GM12801 (cell line): ENCODE results near the gene RAX2.

Experiments used
- TF ChIP-seq, protein P1 (sequence below): IDR thresholded peaks from one replicate; pipeline ENCODE4 v1.5.1; 2011; ENCODE audit warnings: control low read depth; ENCODE audit not compliant: insufficient read length; ENCODE audit errors: extremely low read depth

The RAX2 gene

DNA sequence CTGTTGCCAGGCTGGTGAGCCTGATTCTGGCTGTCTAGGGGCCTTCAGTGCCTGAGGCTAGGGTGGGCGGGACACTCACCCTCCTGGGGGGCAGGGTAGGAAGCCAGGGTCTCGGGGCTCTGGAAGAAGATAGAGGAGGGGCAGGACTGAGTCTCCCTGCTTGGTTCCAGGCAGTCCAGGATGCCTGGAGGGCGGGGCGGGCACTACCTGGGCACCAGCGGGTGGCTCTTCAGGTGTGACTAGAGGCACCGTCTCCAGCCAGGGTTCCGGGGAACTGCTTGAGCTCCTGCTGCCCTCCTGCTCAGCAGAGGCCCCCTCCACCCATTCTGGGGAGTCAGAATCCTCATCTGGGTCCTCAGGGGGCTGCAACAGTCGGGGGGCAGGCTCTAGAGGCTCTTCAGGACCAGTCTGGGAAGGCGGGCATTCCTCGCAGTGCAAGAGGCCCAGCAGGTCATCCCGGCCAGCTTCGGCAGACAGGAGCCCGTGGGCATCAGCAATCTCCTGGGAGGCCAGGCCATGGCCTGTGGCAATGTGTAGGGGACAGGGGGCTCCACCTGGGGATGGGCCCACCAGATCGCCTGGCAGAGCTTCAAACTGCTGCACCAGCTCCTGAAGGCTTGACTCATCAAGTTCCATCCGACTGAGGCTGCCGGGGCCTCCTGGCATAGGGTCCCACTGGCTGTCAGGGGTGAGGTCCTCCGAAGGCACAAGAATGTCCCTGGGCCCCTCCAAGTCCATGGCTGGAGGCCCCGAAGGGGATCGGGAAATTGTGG lies 12.4 kb downstream of the RAX2 start:
- TF ChIP-seq, protein P1, sequence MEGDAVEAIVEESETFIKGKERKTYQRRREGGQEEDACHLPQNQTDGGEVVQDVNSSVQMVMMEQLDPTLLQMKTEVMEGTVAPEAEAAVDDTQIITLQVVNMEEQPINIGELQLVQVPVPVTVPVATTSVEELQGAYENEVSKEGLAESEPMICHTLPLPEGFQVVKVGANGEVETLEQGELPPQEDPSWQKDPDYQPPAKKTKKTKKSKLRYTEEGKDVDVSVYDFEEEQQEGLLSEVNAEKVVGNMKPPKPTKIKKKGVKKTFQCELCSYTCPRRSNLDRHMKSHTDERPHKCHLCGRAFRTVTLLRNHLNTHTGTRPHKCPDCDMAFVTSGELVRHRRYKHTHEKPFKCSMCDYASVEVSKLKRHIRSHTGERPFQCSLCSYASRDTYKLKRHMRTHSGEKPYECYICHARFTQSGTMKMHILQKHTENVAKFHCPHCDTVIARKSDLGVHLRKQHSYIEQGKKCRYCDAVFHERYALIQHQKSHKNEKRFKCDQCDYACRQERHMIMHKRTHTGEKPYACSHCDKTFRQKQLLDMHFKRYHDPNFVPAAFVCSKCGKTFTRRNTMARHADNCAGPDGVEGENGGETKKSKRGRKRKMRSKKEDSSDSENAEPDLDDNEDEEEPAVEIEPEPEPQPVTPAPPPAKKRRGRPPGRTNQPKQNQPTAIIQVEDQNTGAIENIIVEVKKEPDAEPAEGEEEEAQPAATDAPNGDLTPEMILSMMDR = no peak

DNA sequence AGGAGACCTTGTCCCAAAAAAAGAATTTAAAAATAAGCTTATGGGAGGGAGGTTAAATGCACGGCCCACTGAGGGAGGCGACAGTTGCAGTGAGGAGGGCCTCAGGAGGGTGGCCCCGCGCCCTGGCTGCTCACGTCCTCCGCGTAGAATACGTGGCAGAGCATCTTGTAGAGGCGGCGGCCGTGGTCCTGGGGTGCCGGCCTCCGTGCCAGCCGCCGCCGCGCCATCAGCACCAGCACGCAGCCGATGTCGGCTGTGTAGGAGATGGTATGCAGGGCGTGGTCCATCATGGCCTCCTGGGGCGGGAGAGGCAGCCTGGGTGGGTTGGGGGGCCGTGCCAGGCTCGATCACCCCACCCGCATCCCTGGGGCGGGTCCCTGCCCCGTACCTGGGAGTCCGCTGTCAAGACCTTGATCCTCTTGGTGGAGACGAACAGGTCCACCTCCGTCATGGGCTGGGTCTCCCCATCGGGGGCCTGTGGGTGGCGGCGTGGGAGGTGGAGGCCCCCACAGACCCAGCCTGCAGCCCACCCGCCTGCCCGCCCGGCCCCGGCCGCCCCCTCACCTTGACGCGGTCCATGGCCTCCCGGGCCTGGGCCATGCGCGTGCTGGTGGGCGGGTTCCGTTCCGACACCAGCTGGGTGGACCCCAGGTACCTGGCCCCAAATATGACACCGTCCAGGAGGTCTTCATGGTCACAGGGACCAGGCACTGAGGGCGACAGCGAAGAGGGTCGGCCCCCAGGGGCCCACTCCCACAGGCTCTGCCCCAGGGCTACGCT lies 18.2 kb downstream of the RAX2 start:
- TF ChIP-seq, protein P1 = no peak

DNA sequence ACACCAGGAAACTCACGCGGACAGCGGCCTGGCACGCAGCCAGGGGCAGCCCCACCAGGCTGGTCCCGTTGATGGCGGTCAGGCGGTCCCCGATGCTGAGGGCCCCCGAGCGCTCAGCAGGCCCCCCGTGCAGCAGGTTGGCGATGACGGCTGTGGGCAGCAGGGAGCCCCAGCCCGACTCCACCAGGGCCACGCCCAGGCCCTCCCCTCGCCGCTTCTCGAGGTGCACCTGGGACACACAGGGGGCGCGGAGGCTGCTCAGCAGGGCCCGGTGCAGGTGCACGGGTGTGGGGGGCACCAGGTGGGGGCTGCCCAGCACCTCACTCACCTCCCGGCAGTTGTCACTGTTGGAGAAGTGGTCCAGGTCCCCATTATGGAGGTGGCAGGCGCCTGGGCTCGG lies 19.5 kb downstream of the RAX2 start:
- TF ChIP-seq, protein P1 = no peak

DNA sequence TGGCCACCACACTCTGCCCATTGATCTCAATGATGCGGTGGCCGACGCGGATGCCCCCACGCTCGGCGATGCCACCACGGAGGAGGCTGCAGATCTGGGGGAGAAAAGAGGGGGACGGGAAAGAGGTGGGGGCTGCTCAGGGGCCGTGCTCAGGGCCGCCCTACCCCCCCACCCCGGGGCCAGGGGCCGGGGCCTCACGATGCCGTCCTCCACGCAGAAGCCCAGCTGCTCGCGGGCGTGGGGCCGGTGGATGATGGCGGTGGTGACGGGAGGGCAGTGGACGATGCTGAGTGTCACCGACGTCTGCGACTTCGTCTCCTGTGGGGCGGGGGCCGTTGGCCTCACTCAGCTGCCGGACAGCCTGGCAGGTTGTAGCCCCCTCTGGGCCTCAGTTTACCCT lies 20.8 kb downstream of the RAX2 start:
- TF ChIP-seq, protein P1 = no peak

DNA sequence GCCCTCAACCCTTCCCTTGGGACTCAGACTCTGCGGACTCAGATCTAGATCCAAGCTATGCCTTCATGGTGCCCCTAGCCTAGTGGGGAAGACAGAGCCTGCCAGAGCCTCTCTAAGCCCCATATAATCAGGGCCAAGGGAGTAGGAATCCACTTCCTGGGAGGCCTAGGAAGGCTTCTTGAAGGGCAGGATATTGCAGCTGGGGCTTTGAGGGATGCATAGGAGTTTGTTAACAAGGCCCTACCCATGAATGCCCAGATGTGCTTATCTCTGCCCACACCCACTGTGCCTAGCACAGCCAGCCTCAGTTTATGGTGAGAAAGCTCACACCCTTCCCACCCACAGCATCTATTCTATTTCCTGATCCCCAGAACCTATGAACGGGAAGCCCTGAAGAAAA lies 21.8 kb downstream of the RAX2 start:
- TF ChIP-seq, protein P1 = no peak

DNA sequence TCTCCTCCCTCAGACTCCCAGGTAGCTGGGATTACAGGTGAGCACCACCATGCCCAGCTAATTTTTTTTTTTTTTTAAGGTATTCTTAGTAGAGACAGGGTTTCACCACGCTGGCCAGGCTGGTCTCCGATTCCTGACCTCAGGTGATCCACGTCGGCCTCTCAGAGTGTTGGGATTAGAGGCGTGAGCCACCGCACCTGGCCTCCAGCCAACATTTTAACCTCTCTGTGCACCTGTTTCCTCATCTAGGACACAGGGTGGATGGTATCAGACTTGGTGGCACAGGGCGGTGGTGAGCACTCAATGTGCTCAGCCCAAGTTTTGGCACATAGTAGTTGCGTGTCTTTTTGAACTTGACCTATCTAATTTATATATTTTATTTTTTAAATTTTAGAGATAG lies 23.1 kb downstream of the RAX2 start:
- TF ChIP-seq, protein P1 = no peak

DNA sequence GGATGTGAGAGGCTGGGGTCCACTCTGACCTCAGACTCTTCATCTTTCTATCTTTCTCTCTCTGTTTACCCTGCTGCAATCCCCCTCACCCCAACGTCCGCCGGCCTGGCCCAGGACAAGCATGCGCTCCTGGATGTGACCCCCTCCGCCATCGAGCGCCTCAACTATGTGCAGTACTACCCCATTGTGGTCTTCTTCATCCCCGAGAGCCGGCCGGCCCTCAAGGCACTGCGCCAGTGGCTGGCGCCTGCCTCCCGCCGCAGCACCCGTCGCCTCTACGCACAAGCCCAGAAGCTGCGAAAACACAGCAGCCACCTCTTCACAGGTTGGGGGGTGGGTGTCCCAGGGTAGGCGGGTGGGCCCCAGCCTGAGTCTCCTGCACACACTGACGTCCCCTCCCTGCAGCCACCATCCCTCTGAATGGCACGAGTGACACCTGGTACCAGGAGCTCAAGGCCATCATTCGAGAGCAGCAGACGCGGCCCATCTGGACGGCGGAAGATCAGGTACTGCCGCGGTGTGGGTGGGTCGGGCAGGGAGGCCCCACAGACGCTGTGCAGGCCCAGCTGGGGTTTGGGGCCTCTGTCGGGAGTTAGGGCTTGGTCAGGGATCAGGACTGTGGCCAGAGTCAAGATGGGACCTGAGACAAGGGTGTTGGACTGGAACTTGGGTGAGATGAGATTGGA lies 25.5 kb downstream of the RAX2 start:
- TF ChIP-seq, protein P1 = no peak
